Measurements from ENCODE around the gene DUSP1.
A peak's percentile ranks its signal among the peaks of the same experiment; 100 is the strongest.

DNA sequence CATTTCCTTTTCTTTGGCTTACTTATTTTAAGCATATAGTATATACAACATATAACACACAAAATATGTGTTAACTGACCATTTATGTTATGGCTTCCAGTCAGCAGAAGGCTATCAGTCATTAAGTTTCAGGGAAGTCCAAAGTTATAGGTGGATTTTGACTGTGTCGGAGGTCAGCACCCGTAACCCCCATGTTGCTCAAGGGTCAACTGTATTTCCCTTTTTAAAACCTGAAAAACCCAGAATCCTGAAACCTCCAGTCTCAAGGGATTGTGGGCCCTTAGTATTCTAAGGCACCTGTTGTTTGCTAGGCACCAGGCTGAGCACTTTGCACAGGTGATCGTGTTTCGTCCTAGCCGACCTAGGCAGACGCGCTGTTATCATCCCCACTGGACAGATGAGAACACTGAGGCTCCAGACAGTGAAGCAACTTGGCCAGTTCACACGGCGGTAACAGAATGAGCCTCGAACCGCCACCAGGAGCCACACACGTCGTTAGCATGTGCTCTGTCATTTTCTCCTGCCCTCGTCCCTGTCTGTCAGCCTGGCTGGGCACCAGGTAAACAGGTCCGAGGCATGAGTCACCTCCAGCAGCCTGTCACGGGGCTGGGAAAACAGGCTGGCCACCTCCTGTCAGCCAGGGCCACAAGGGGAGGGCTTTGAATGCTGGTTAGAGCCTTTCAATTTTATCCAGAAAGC, 39.9 kb downstream of the DUSP1 start:
- TF ChIP-seq, protein P1, sequence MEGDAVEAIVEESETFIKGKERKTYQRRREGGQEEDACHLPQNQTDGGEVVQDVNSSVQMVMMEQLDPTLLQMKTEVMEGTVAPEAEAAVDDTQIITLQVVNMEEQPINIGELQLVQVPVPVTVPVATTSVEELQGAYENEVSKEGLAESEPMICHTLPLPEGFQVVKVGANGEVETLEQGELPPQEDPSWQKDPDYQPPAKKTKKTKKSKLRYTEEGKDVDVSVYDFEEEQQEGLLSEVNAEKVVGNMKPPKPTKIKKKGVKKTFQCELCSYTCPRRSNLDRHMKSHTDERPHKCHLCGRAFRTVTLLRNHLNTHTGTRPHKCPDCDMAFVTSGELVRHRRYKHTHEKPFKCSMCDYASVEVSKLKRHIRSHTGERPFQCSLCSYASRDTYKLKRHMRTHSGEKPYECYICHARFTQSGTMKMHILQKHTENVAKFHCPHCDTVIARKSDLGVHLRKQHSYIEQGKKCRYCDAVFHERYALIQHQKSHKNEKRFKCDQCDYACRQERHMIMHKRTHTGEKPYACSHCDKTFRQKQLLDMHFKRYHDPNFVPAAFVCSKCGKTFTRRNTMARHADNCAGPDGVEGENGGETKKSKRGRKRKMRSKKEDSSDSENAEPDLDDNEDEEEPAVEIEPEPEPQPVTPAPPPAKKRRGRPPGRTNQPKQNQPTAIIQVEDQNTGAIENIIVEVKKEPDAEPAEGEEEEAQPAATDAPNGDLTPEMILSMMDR (optimal IDR thresholded peaks at IDR 0.05 in 1 of 3, IDR thresholded peaks at IDR 0.05 in 1 of 3, conservative IDR thresholded peaks at IDR 0.05 in 1 of 3; ENCODE audit: extremely low read depth in 1 of 3, insufficient read depth in 2 of 3, low read length in 3 of 3), result peak in 1 of 3 experiments; percentile 8
- TF ChIP-seq EZH2 (IDR thresholded peaks at IDR 0.05; ENCODE audit: low read length), result no peak
